AG10803 (cell line): Measurements from ENCODE around the gene SEC24C.
"Not testable (repeated sequence)": the region's sequence is repeated elsewhere in the genome, so short reads cannot be mapped to it uniquely, and the experiment has no call there.

Experiments
- DNase-seq: peaks from one replicate; pipeline ENCODE4 v3.0.0; 2010; ENCODE audit warnings: low read depth
- H3K4me3 ChIP-seq: 2 replicates; pipeline ENCODE4 v1.5.1; 2011; ENCODE audit warnings: mild to moderate bottlenecking, low read length, control low read depth
- TF ChIP-seq, protein P1 (sequence below): conservative IDR thresholded peaks from 2 replicates; pipeline ENCODE4 v1.5.1; 2011; ENCODE audit warnings: mild to moderate bottlenecking, low read length, control low read depth, inconsistent platforms

SEC24C gene

DNA sequence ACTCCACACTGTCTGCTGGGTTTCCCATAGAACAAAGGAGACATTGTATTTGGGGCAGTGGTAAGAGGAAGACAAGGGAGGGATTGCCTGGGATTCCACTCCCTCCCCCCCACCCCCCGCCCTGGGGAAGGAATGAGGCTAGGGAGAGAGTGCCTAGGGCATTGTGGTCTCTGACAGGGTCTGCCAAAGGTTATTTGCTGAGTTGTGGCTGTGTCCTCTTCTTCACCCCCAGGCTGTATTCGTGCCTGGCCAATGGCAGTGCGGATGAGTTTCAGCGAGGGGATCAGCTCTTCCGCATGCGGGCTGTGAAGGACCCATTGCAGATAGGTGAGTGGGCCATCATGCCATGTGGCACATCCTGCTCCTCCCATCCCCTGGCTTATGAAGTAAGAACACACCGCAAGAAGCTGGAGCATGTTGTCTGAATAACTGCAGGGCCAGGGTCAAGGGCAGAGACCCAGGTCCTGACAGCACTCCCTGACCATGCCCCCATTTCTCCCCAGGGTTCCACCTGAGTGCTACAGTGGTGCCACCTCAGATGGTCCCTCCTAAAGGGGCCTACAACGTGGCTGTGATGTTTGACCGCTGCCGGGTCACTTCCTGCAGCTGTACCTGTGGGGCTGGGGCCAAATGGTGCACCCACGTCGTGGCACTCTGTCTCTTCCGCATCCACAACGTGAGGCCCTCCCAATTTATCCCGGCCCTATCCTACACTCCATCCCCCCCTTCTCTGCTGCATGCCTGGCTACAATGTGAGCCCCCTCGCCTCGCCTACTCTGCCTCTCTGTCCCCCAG, 44.9 kb downstream of the SEC24C start:
- TF ChIP-seq, protein P1, sequence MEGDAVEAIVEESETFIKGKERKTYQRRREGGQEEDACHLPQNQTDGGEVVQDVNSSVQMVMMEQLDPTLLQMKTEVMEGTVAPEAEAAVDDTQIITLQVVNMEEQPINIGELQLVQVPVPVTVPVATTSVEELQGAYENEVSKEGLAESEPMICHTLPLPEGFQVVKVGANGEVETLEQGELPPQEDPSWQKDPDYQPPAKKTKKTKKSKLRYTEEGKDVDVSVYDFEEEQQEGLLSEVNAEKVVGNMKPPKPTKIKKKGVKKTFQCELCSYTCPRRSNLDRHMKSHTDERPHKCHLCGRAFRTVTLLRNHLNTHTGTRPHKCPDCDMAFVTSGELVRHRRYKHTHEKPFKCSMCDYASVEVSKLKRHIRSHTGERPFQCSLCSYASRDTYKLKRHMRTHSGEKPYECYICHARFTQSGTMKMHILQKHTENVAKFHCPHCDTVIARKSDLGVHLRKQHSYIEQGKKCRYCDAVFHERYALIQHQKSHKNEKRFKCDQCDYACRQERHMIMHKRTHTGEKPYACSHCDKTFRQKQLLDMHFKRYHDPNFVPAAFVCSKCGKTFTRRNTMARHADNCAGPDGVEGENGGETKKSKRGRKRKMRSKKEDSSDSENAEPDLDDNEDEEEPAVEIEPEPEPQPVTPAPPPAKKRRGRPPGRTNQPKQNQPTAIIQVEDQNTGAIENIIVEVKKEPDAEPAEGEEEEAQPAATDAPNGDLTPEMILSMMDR, result no peak
- no peak for DNase-seq
- no peak overlapping the region for H3K4me3 ChIP-seq

DNA sequence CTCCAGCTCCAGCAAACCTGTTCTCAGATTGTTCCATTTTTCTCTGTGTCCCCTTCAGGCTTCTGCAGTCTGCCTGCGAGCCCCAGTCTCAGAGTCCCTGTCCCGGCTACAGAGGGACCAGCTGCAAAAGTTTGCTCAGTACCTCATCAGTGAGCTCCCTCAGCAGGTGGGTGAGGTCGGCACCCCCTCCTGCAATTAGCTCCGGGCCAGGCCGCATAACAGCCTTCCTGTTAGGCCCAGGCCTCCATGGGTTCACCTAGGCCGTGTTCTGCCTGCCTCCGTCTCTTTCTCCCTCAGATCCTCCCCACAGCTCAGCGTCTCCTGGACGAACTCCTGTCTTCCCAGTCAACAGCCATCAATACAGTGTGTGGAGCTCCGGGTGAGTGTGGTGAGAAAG, 45.5 kb downstream of the SEC24C start:
- no peak overlapping the region for H3K4me3 ChIP-seq
- no peak for DNase-seq
- TF ChIP-seq, protein P1, result no peak

DNA sequence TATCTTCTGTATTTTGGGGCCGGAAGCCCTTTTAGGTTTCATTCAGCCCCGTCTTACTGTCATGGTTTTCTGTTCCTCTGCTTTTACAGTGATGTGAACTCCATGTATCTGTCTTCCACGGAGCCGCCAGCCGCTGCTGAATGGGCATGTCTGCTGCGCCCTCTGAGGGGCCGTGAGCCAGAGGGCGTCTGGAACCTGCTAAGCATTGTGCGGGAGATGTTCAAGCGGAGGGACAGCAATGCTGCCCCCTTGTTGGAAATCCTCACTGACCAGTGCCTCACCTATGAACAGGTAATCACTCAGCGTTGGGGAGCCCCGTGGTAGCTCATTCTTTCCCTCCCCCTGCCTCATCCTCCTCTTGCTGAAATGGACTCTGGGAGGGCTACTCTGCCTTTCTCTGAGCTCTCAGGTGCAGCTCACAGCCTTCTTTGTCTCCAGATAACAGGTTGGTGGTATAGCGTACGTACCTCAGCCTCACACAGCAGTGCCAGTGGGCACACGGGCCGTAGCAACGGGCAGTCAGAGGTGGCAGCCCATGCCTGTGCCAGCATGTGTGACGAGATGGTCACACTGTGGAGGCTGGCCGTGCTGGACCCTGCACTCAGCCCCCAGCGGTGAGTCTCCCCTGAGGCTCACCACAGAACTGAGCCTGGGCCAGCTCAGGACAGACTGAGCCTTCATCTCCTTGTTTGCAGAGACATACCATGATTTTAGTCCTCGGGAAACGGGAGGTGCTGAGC, 46.9 kb downstream of the SEC24C start:
- TF ChIP-seq, protein P1, result no peak
- DNase-seq, result no peak

DNA sequence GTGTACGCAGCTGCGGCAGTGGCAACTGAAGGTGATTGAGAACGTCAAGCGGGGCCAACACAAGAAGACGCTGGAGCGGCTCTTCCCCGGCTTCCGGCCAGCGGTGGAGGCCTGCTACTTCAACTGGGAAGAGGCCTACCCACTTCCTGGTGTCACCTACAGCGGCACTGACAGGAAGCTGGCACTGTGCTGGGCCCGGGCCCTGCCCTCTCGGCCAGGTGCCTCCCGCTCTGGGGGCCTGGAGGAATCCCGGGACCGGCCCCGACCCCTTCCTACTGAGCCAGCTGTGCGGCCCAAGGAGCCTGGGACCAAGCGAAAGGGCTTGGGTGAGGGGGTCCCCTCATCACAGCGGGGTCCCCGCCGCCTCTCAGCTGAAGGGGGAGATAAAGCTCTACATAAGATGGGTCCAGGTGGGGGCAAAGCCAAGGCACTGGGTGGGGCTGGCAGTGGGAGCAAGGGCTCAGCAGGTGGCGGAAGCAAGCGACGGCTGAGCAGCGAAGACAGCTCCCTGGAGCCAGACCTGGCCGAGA, 47.8 kb downstream of the SEC24C start:
- TF ChIP-seq, protein P1, result no peak
- DNase-seq, result no peak
- H3K4me3 ChIP-seq, result no peak overlapping the region

More for the DNA sequence above, 46.9 kb downstream of the SEC24C start:
- H3K4me3 ChIP-seq, result no peak overlapping the region

DNA sequence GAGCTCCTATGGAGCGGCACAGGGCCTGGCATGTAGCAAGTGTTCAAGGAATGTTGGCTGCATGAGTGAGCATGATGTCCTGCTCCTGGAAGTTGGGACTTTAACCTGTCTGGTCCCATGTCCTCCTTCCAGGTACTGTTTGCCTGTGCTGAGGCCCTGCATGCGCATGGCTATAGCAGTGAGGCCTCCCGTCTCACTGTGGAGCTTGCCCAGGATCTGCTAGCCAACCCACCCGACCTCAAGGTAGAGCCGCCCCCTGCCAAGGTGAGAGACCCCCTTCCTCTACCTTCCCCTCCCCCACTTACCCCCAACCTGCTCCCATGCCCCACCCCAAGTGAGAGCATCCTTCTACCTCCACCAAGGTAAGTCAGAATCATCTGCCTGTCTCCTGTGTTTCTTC, 49.3 kb downstream of the SEC24C start:
- no peak overlapping the region for H3K4me3 ChIP-seq
- TF ChIP-seq, protein P1, result no peak
- DNase-seq, result no peak

DNA sequence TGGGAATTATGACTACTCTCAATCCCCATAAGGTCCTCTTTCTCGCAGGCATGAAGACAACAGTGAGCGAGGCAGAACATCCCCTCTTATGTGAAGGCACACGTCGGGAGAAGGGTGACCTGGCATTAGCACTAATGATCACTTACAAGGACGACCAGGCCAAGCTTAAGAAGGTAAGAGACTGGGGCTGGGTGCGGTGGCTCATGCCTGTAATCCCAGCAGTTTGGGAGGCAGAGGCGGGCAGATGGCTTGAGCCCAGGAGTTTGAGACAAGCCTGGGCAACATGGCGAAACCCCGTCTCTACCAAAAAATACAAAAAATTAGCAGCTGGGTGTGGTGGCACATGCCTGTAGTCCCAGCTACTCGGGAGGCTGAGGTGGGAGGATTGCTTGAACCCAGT, 51.3 kb downstream of the SEC24C start:
- H3K4me3 ChIP-seq, DNase-seq: not testable (repeated sequence)

GRCh38 chr10:73796035-73796434, 51.9 kb downstream of the SEC24C start:
- DNase-seq, result not testable (repeated sequence)

DNA sequence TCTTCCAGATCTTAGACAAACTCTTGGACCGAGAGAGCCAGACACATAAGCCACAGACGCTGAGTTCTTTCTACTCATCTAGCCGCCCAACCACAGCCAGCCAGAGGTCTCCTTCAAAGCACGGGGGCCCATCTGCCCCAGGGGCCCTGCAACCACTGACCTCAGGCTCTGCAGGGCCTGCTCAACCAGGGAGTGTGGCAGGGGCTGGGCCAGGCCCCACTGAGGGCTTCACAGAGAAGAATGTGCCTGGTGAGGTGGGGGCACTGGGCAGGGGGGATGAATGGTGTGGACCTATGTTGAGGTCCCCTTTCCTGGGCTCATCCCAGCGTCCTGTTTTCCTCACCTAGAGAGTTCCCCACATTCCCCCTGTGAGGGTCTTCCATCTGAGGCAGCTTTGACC, 52.6 kb downstream of the SEC24C start:
- TF ChIP-seq, protein P1, result no peak
- no peak for DNase-seq

More at GRCh38 chr10:73796035-73796434, 51.9 kb downstream of the SEC24C start:
- not testable (repeated sequence) for H3K4me3 ChIP-seq

More for the DNA sequence above, 52.6 kb downstream of the SEC24C start:
- H3K4me3 ChIP-seq, result no peak overlapping the region
